Activated CD4-positive, alpha-beta T cell treated with anti-CD3 and anti-CD28 coated beads, Interleukin-2, amount 10 ng/mL, durations not matched to agents 7 days and 5 days (primary cell): ENCODE data around the gene FXYD2. TPM values are rescaled to one million over a fixed set of nuclear protein-coding genes. Genes with fewer than 3 reads are reported as not detected.
A peak's percentile ranks its signal among the peaks of the same experiment; 100 is the strongest.

Experiments used
- CTCF ChIA-PET: fragments of 350-600 bp; sonication (Branson Sonifier 250); formaldehyde crosslinking; loops from one replicate; lab custom pipeline; 2021; ENCODE audit warnings: antibody characterized with exemption; lab: Charles Lee
- POLR2A ChIA-PET: fragments of 350-600 bp; sonication (Branson Sonifier 250); formaldehyde crosslinking; loops from one replicate; lab custom pipeline; 2021; ENCODE audit warnings: antibody characterized with exemption; lab: Charles Lee
- DNase-seq: peaks from one replicate; pipeline ENCODE4 v3.0.0-alpha.2; 2020
- H3K27ac Mint-ChIP-seq: one replicate; pipeline ENCODE4 v1.8.0; 2021; ENCODE audit warnings: mild to moderate bottlenecking, moderate library complexity, mixed read lengths
- H3K27me3 Mint-ChIP-seq: one replicate; pipeline ENCODE4 v1.8.0; 2021; ENCODE audit warnings: mixed read lengths
- H3K36me3 Mint-ChIP-seq: one replicate; pipeline ENCODE4 v1.8.0; 2021; ENCODE audit warnings: low read depth, mixed read lengths
- H3K4me1 Mint-ChIP-seq: one replicate; pipeline ENCODE4 v1.8.0; 2021; ENCODE audit warnings: mixed read lengths
- H3K4me3 Mint-ChIP-seq: one replicate; pipeline ENCODE4 v1.8.0; 2021; ENCODE audit warnings: mild to moderate bottlenecking, moderate library complexity, mixed read lengths
- H3K9me3 Mint-ChIP-seq: one replicate; pipeline ENCODE4 v1.8.0; 2021; ENCODE audit warnings: mixed read lengths
- total RNA-seq, 2 experiments: library from RNA; stranded (reverse); gene quantifications; one replicate each; pipeline ENCODE4 v1.2.3, GENCODE V29; 2021

Gene FXYD2
- total RNA-seq, 2 experiments from 2014 or later = 0.97 to 1.3 TPM

DNA sequence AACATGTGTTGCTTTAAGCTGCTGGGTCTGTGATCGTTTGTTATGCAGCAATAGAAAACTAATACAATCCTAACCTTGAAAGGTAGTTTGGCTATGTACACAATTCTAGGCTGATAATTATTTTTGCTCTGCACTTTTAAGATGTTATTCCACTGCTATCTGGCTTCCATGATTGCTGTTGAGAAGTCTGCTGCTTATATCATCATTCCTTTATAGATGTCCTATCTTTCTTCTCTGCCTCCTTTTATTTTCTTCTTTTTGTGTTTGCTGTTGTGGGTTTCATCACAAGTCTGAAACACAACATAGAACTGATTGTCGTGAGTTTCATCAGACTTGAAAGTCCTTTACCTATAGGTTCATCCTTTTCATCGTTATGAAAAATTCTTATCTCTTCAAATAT lies 27.8 kb upstream of the FXYD2 start:
- peaks cover 32% of the 10 kb centered on the region for H3K27me3 Mint-ChIP-seq
- H3K36me3 Mint-ChIP-seq = peaks cover 6% of the 10 kb centered on the region
- no peak overlapping the region for H3K27ac Mint-ChIP-seq
- H3K9me3 Mint-ChIP-seq = peaks cover 8% of the 10 kb centered on the region
- CTCF ChIA-PET = interaction anchor here (0.9 to 2.0 kb wide), 5 partner anchors 12 to 201 kb away, joined by 3 to 8 read pairs (median 3); no protein-coding TSS in a partner anchor
- H3K4me1 Mint-ChIP-seq = peaks cover 5% of the 10 kb centered on the region
- no peak overlapping the region for H3K4me3 Mint-ChIP-seq
- no peak for DNase-seq
- POLR2A ChIA-PET = no interaction called here

DNA sequence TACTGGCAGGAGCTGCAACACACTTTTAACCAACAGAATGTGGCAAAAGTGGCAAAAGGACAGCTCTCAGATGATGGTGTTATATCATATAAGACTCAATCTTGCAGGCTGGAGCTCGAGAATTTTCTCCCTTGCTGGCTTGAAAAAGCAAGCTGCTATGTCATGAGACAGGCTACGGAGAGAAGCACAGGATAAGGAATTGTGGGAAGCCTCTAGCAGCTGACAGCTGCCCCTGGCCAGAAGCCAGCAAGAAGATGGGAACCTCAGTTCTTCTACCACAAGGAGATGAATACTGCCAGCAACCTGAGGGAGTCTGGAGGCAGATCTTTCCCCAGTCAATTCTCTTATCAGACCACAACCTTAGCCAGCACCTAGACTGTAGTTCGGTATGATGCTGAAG lies 27.3 kb upstream of the FXYD2 start:
- POLR2A ChIA-PET = no interaction called here
- Mint-ChIP-seq H3K4me3 (no peak overlapping the region), H3K27me3 (peaks cover 29% of the 10 kb centered on the region)

GRCh38 chr11:117851106-117851505 lies 26.6 kb upstream of the FXYD2 start:
- no peak overlapping the region for H3K27ac Mint-ChIP-seq
- POLR2A ChIA-PET = no interaction called here
- CTCF ChIA-PET = interaction anchor here (1.2 to 2.0 kb wide), 3 partner anchors 13 to 202 kb away, joined by 3 to 8 read pairs (median 4); no protein-coding TSS in a partner anchor
- DNase-seq = no peak
- H3K4me3 Mint-ChIP-seq = no peak overlapping the region
- H3K4me1 Mint-ChIP-seq = peaks cover 5% of the 10 kb centered on the region
- peaks cover 8% of the 10 kb centered on the region for H3K9me3 Mint-ChIP-seq
- peaks cover 6% of the 10 kb centered on the region for H3K36me3 Mint-ChIP-seq
- H3K27me3 Mint-ChIP-seq = peaks cover 27% of the 10 kb centered on the region

More for the DNA sequence above, 27.3 kb upstream of the FXYD2 start:
- peaks cover 8% of the 10 kb centered on the region for H3K9me3 Mint-ChIP-seq
- peaks cover 6% of the 10 kb centered on the region for H3K36me3 Mint-ChIP-seq
- CTCF ChIA-PET = interaction anchor here (0.9 to 2.0 kb wide), 4 partner anchors 12 to 201 kb away, joined by 3 to 8 read pairs (median 4); no protein-coding TSS in a partner anchor
- DNase-seq = no peak
- H3K27ac Mint-ChIP-seq = no peak overlapping the region
- peaks cover 5% of the 10 kb centered on the region for H3K4me1 Mint-ChIP-seq

DNA sequence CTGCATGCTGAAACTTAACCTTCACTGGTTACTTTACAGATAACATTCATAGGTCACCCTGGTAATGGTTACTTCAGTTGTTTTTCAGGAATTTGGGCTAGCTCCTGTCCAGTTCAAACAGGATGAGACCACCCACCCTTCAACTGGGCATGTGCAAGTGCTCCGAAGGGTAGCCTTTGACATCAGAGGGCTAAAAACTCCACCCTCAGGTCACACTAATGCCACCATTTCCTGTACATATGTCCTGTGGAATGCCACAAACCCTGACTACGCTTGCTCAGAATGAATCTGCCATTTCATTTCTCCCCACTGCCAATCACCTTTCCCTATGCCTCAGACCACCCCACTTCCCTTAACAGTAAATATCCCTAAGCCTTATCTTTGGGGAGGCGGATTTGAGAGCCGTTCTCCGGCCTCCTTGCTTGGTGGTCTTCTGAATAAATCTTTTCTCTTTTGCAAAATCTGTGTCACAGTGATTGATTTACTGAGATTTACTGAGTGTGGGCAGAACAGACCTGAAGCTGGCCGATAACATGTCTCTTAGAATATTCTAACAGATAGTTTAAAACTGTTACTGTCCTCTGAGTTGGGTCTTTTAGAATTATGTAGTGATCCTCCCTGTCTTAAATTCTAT lies 25.4 kb upstream of the FXYD2 start:
- CTCF ChIA-PET = interaction anchor here (1.2 to 1.3 kb wide), 3 partner anchors 28 to 97 kb away, joined by 3 read pairs; no protein-coding TSS in a partner anchor
- Mint-ChIP-seq H3K9me3 (peaks cover 8% of the 10 kb centered on the region), H3K36me3 (peaks cover 6% of the 10 kb centered on the region), H3K27ac (no peak overlapping the region), H3K27me3 (peaks cover 29% of the 10 kb centered on the region), H3K4me1 (peaks cover 5% of the 10 kb centered on the region), H3K4me3 (no peak overlapping the region)
- POLR2A ChIA-PET = no interaction called here
- DNase-seq = no peak

- ChIA-PET POLR2A (no interaction called here), CTCF (interaction anchor here (0.6 to 3.5 kb wide), 13 partner anchors 9 to 418 kb away, joined by 3 to 31 read pairs (median 4); no protein-coding TSS in a partner anchor)
- Mint-ChIP-seq H3K4me3 (no peak overlapping the region), H3K36me3 (no peaks in the 10 kb centered on the region), H3K27ac (no peak overlapping the region), H3K27me3 (peaks cover 6% of the 10 kb centered on the region), H3K9me3 (no peaks in the 10 kb centered on the region), H3K4me1 (no peaks in the 10 kb centered on the region)
- DNase-seq = peak; percentile 84
Measured at GRCh38 chr11:117843666-117844484, 19.3 kb upstream of the FXYD2 start.

- POLR2A ChIA-PET = interaction anchor here (0.6 kb wide), 1 partner anchor 18 kb away, joined by 6 read pairs; no protein-coding TSS in a partner anchor
- H3K27ac Mint-ChIP-seq = peak overlapping the region; percentile 33
- no peaks in the 10 kb centered on the region for H3K9me3 Mint-ChIP-seq
- CTCF ChIA-PET = interaction anchor here (1.1 to 3.5 kb wide), 11 partner anchors 8 to 416 kb away, joined by 3 to 31 read pairs (median 4); no protein-coding TSS in a partner anchor
- no peaks in the 10 kb centered on the region for H3K4me1 Mint-ChIP-seq
- H3K27me3 Mint-ChIP-seq = peaks cover 16% of the 10 kb centered on the region
- no peak for DNase-seq
- no peaks in the 10 kb centered on the region for H3K36me3 Mint-ChIP-seq
- no peak overlapping the region for H3K4me3 Mint-ChIP-seq
Measured at GRCh38 chr11:117842131-117842941, 17.8 kb upstream of the FXYD2 start.

DNA sequence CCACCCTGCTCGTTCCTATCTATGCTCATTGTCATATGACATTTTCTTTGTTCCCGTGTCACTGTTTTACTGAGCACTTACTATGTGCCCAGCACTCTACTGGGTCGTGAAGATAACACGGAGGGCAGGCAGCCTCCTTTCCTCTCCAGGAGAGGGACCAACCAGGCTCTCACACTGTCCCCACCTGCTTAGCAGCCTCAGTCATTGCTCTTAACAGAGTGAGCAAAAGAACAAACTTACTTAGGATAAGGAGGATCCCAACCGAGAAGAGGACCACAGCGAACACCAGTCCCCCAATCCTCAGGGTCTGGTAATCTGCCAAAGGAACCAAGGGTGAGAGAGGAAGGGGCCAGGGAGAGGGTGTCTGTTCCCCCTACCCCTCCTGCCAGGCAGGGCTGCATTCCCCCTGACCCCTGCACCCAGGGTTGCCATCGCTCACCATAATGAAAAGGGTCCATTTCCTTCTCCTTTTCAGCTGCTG lies 17.0 kb upstream of the FXYD2 start:
- POLR2A ChIA-PET = no interaction called here
- no peak overlapping the region for H3K4me3 Mint-ChIP-seq
- no peak for DNase-seq
- H3K4me1 Mint-ChIP-seq = no peaks in the 10 kb centered on the region
- peaks cover 16% of the 10 kb centered on the region for H3K27me3 Mint-ChIP-seq
- CTCF ChIA-PET = interaction anchor here (1.1 to 3.5 kb wide), 7 partner anchors 25 to 211 kb away, joined by 3 to 31 read pairs (median 5); no protein-coding TSS in a partner anchor
- no peaks in the 10 kb centered on the region for H3K9me3 Mint-ChIP-seq
- H3K27ac Mint-ChIP-seq = no peak overlapping the region
- H3K36me3 Mint-ChIP-seq = no peaks in the 10 kb centered on the region

- Mint-ChIP-seq H3K27me3 (peaks cover 13% of the 10 kb centered on the region), H3K27ac (peak overlapping the region; percentile 11), H3K9me3 (no peaks in the 10 kb centered on the region), H3K4me1 (no peaks in the 10 kb centered on the region), H3K36me3 (no peaks in the 10 kb centered on the region), H3K4me3 (no peak overlapping the region)
- POLR2A ChIA-PET = no interaction called here
- CTCF ChIA-PET = interaction anchor here (0.5 to 3.5 kb wide), 3 partner anchors 33 to 203 kb away, joined by 4 to 14 read pairs (median 4); no protein-coding TSS in a partner anchor
- no peak for DNase-seq
Measured at GRCh38 chr11:117840881-117841550, 16.5 kb upstream of the FXYD2 start.

- no peak for DNase-seq
- Mint-ChIP-seq H3K27ac (peak overlapping the region; percentile 11), H3K9me3 (no peaks in the 10 kb centered on the region), H3K27me3 (peaks cover 12% of the 10 kb centered on the region), H3K36me3 (no peaks in the 10 kb centered on the region), H3K4me1 (no peaks in the 10 kb centered on the region), H3K4me3 (no peak overlapping the region)
- ChIA-PET CTCF (interaction anchor here (0.5 to 1.7 kb wide), 3 partner anchors 107 to 213 kb away, joined by 4 to 6 read pairs (median 4); no protein-coding TSS in a partner anchor), POLR2A (no interaction called here)
Measured at GRCh38 chr11:117839936-117840813, 15.6 kb upstream of the FXYD2 start.

- Mint-ChIP-seq H3K4me1 (no peaks in the 10 kb centered on the region), H3K9me3 (no peaks in the 10 kb centered on the region), H3K27ac (no peak overlapping the region), H3K27me3 (peaks cover 12% of the 10 kb centered on the region), H3K36me3 (no peaks in the 10 kb centered on the region), H3K4me3 (no peak overlapping the region)
- POLR2A ChIA-PET = no interaction called here
- DNase-seq = no peak
- CTCF ChIA-PET = interaction anchor here (1.7 kb wide), 1 partner anchor 214 kb away, joined by 6 read pairs; no protein-coding TSS in a partner anchor
Measured at GRCh38 chr11:117839380-117839881, 14.9 kb upstream of the FXYD2 start.

DNA sequence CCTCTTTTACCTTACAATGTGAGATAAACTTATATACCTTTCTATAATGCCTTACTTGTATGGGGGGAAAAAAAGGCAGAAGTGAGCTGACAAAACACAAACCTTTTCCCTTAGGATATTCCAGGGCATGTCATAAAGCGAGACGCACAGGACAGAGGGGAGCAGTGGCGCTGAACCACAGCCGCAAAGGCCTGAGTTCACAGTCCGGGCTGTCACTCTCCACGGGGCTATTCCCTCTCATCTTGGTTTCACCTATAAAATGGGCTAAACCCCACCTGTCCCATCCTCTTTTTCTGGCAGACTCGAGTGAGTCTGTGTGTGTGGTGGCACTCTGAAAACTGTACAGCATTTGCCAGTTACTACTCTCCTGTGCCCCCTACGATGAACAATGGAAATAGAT lies 14.4 kb upstream of the FXYD2 start:
- Mint-ChIP-seq H3K36me3 (no peaks in the 10 kb centered on the region), H3K4me3 (no peak overlapping the region), H3K27ac (no peak overlapping the region), H3K9me3 (no peaks in the 10 kb centered on the region), H3K27me3 (peaks cover 12% of the 10 kb centered on the region), H3K4me1 (no peaks in the 10 kb centered on the region)
- DNase-seq = no peak
- CTCF ChIA-PET = interaction anchor here (0.7 to 1.7 kb wide), 2 partner anchors 215 to 824 kb away, joined by 4 to 6 read pairs; no protein-coding TSS in a partner anchor
- POLR2A ChIA-PET = no interaction called here
